Smooth muscle cell (in vitro differentiated cells): ENCODE results near the gene KBTBD4. TPM values are rescaled to one million over a fixed set of nuclear protein-coding genes. Genes with fewer than 3 reads are reported as not detected.
"Not testable (repeated sequence)": the region's sequence is repeated elsewhere in the genome, so short reads cannot be mapped to it uniquely, and the experiment has no call there.

Source experiments
- DNase-seq: peaks from one replicate; lab custom pipeline; 2025; ENCODE audit not compliant: unreplicated experiment; lab: John Stamatoyannopoulos, UW
- H2AFZ ChIP-seq: fragments of 200-600 bp; sonication (generic); 2 replicates; pipeline ENCODE4 v1.6.0; 2016; ENCODE audit warnings: antibody characterized with exemption, low read depth, mild to moderate bottlenecking
- H3F3A ChIP-seq: fragments of 200-600 bp; sonication (generic); 2 replicates; pipeline ENCODE4 v1.6.0; 2017; ENCODE audit warnings: antibody characterized with exemption, low read depth
- H3K27ac ChIP-seq: fragments of 200-600 bp; sonication (generic); 2 replicates; pipeline ENCODE4 v1.5.1; 2016; ENCODE audit warnings: low read depth, mild to moderate bottlenecking
- H3K27me3 ChIP-seq: fragments of 200-600 bp; sonication (generic); 2 replicates; pipeline ENCODE4 v1.6.1; 2016; ENCODE audit warnings: low read depth, mild to moderate bottlenecking
- H3K36me3 ChIP-seq: fragments of 200-600 bp; sonication (generic); 2 replicates; pipeline ENCODE4 v1.5.1; 2016; ENCODE audit warnings: low read depth
- H3K4me1 ChIP-seq: fragments of 200-600 bp; sonication (generic); 2 replicates; pipeline ENCODE4 v1.5.1; 2016; ENCODE audit warnings: low read depth
- H3K4me2 ChIP-seq: fragments of 200-600 bp; sonication (generic); 2 replicates; pipeline ENCODE4 v1.6.0; 2016; ENCODE audit warnings: mild to moderate bottlenecking
- H3K4me3 ChIP-seq: fragments of 200-600 bp; sonication (generic); 2 replicates; pipeline ENCODE4 v1.5.1; 2016; ENCODE audit warnings: mild to moderate bottlenecking
- H3K79me2 ChIP-seq: fragments of 200-600 bp; sonication (generic); 2 replicates; pipeline ENCODE4 v1.6.0; 2016; ENCODE audit warnings: low read depth, mild to moderate bottlenecking
- H3K9ac ChIP-seq: fragments of 200-600 bp; sonication (generic); 2 replicates; pipeline ENCODE4 v1.6.0; 2016; ENCODE audit warnings: low read depth
- H3K9me3 ChIP-seq: fragments of 200-600 bp; sonication (generic); replicated peaks from 2 replicates; pipeline ENCODE4 v1.5.1; 2016; ENCODE audit warnings: low read depth
- H4K20me1 ChIP-seq: fragments of 200-600 bp; sonication (generic); 2 replicates; pipeline ENCODE4 v1.6.0; 2016; ENCODE audit warnings: low read depth
- CTCF ChIP-seq: fragments of 200-600 bp; sonication (generic); IDR thresholded peaks from 2 replicates; pipeline ENCODE4 v1.5.1; 2017; ENCODE audit warnings: borderline replicate concordance, mild to moderate bottlenecking, antibody characterized with exemption; ENCODE audit not compliant: insufficient read depth, poor library complexity, severe bottlenecking
- WGBS: methylation state at CpG from one replicate; pipeline ENCODE4 v1.1.7; 2016; ENCODE audit warnings: low lambda C conversion rate; 5-methylcytosine and 5-hydroxymethylcytosine counted together
- polyA plus RNA-seq: library from polyadenylated mRNA; unstranded; fragments of >200 nt; fragmentation: Nextera tagmentation; extraction: Ambion mirVana; gene quantifications from 2 replicates; pipeline ENCODE4 v1.2.1, GENCODE V29; 2016
- total RNA-seq: library from RNA; depleted of rRNA; stranded (reverse); fragments of >200 nt; gene quantifications from 2 replicates; pipeline ENCODE4 v1.2.3, GENCODE V29; 2014

KBTBD4 gene
- total and polyA plus RNA-seq, 2 experiments from 2014 or later, result 9.4 to 14.2 TPM

GRCh38 chr11:47550288-47551047 is 28.3 kb downstream of the KBTBD4 start:
- H3K9ac ChIP-seq, result no peak overlapping the region
- H3K4me1 ChIP-seq, result peaks cover 21% of the 10 kb centered on the region
- H3K27me3 ChIP-seq, result no peaks in the 10 kb centered on the region
- H3F3A ChIP-seq, result no peaks in the 10 kb centered on the region
- no peak overlapping the region for H2AFZ ChIP-seq
- no peak overlapping the region for H3K27ac ChIP-seq
- WGBS, result 96% methylated on average over 10 of the region's 10 CpGs
- DNase-seq, result no peak
- peaks cover 75% of the 10 kb centered on the region for H3K79me2 ChIP-seq
- H3K4me3 ChIP-seq, result peak overlapping the region; percentile 99
- no peaks in the 10 kb centered on the region for H3K36me3 ChIP-seq
- no peak for TF ChIP-seq CTCF
- H3K4me2 ChIP-seq, result no peak overlapping the region
- H3K9me3 ChIP-seq, result no peaks in the 10 kb centered on the region
- H4K20me1 ChIP-seq, result peaks cover 69% of the 10 kb centered on the region

- H3K79me2 ChIP-seq, result peaks cover 97% of the 10 kb centered on the region
- not testable (repeated sequence) for H3K4me1 ChIP-seq, DNase-seq, H3K4me2 ChIP-seq, H3K27ac ChIP-seq, H3K36me3 ChIP-seq, H3K27me3 ChIP-seq, H3F3A ChIP-seq, H2AFZ ChIP-seq, H3K9ac ChIP-seq, H3K9me3 ChIP-seq, H3K4me3 ChIP-seq
- H4K20me1 ChIP-seq, result peaks cover 98% of the 10 kb centered on the region
- 93% methylated on average over 6 of the region's 7 CpGs for WGBS
These were observed 32.5 kb downstream of the KBTBD4 start for GRCh38 chr11:47546274-47546673.

GRCh38 chr11:47545298-47545697 is 33.5 kb downstream of the KBTBD4 start:
- no peaks in the 10 kb centered on the region for H3K4me1 ChIP-seq
- H3K9me3 ChIP-seq, result no peaks in the 10 kb centered on the region
- no peak overlapping the region for H3K27ac ChIP-seq
- no peaks in the 10 kb centered on the region for H3K36me3 ChIP-seq
- peaks cover 98% of the 10 kb centered on the region for H4K20me1 ChIP-seq
- H3F3A ChIP-seq, result peaks cover 4% of the 10 kb centered on the region
- DNase-seq, result no peak
- no peak for TF ChIP-seq CTCF
- H3K4me2 ChIP-seq, result no peak overlapping the region
- no peaks in the 10 kb centered on the region for H3K27me3 ChIP-seq
- WGBS, result 98% methylated on average over 6 of the region's 6 CpGs
- no peak overlapping the region for H2AFZ ChIP-seq
- H3K79me2 ChIP-seq, result peaks cover 93% of the 10 kb centered on the region
- H3K9ac ChIP-seq, result no peak overlapping the region
- no peak overlapping the region for H3K4me3 ChIP-seq

GRCh38 chr11:47541070-47541469 is 37.7 kb downstream of the KBTBD4 start:
- peaks cover 98% of the 10 kb centered on the region for H4K20me1 ChIP-seq
- H3F3A ChIP-seq, result peaks cover 10% of the 10 kb centered on the region
- no peak overlapping the region for H3K9ac ChIP-seq

More at GRCh38 chr11:47541070-47541469, 37.7 kb downstream of the KBTBD4 start:
- no peak for TF ChIP-seq CTCF
- no peak overlapping the region for H2AFZ ChIP-seq
- no peaks in the 10 kb centered on the region for H3K27me3 ChIP-seq
- 97% methylated on average over 2 of the region's 2 CpGs for WGBS
- H3K4me3 ChIP-seq, result no peak overlapping the region
- no peak for DNase-seq
- peak overlapping the region; percentile 82 for H3K27ac ChIP-seq
- H3K4me2 ChIP-seq, result no peak overlapping the region
- H3K36me3 ChIP-seq, result no peaks in the 10 kb centered on the region
- no peaks in the 10 kb centered on the region for H3K9me3 ChIP-seq
- peaks cover 91% of the 10 kb centered on the region for H3K79me2 ChIP-seq
- peaks cover 12% of the 10 kb centered on the region for H3K4me1 ChIP-seq
